Smooth muscle cell (in vitro differentiated cells): Measurements from ENCODE around the gene MOB3B. TPM values are rescaled to one million over a fixed set of nuclear protein-coding genes. Genes with fewer than 3 reads are reported as not detected.

ENCODE experiments used
- DNase-seq: peaks from one replicate; lab custom pipeline; 2025; ENCODE audit not compliant: unreplicated experiment; lab: John Stamatoyannopoulos, UW
- H2AFZ ChIP-seq: fragments of 200-600 bp; sonication (generic); 2 replicates; pipeline ENCODE4 v1.6.0; 2016; ENCODE audit warnings: antibody characterized with exemption, low read depth, mild to moderate bottlenecking
- H3F3A ChIP-seq: fragments of 200-600 bp; sonication (generic); 2 replicates; pipeline ENCODE4 v1.6.0; 2017; ENCODE audit warnings: antibody characterized with exemption, low read depth
- H3K27ac ChIP-seq: fragments of 200-600 bp; sonication (generic); 2 replicates; pipeline ENCODE4 v1.5.1; 2016; ENCODE audit warnings: low read depth, mild to moderate bottlenecking
- H3K27me3 ChIP-seq: fragments of 200-600 bp; sonication (generic); 2 replicates; pipeline ENCODE4 v1.6.1; 2016; ENCODE audit warnings: low read depth, mild to moderate bottlenecking
- H3K36me3 ChIP-seq: fragments of 200-600 bp; sonication (generic); 2 replicates; pipeline ENCODE4 v1.5.1; 2016; ENCODE audit warnings: low read depth
- H3K4me1 ChIP-seq: fragments of 200-600 bp; sonication (generic); 2 replicates; pipeline ENCODE4 v1.5.1; 2016; ENCODE audit warnings: low read depth
- H3K4me2 ChIP-seq: fragments of 200-600 bp; sonication (generic); 2 replicates; pipeline ENCODE4 v1.6.0; 2016; ENCODE audit warnings: mild to moderate bottlenecking
- H3K4me3 ChIP-seq: fragments of 200-600 bp; sonication (generic); 2 replicates; pipeline ENCODE4 v1.5.1; 2016; ENCODE audit warnings: mild to moderate bottlenecking
- H3K79me2 ChIP-seq: fragments of 200-600 bp; sonication (generic); 2 replicates; pipeline ENCODE4 v1.6.0; 2016; ENCODE audit warnings: low read depth, mild to moderate bottlenecking
- H3K9ac ChIP-seq: fragments of 200-600 bp; sonication (generic); 2 replicates; pipeline ENCODE4 v1.6.0; 2016; ENCODE audit warnings: low read depth
- H3K9me3 ChIP-seq: fragments of 200-600 bp; sonication (generic); replicated peaks from 2 replicates; pipeline ENCODE4 v1.5.1; 2016; ENCODE audit warnings: low read depth
- H4K20me1 ChIP-seq: fragments of 200-600 bp; sonication (generic); 2 replicates; pipeline ENCODE4 v1.6.0; 2016; ENCODE audit warnings: low read depth
- CTCF ChIP-seq: fragments of 200-600 bp; sonication (generic); IDR thresholded peaks from 2 replicates; pipeline ENCODE4 v1.5.1; 2017; ENCODE audit warnings: borderline replicate concordance, mild to moderate bottlenecking, antibody characterized with exemption; ENCODE audit not compliant: insufficient read depth, poor library complexity, severe bottlenecking
- WGBS: methylation state at CpG from one replicate; pipeline ENCODE4 v1.1.7; 2016; ENCODE audit warnings: low lambda C conversion rate; 5-methylcytosine and 5-hydroxymethylcytosine counted together
- polyA plus RNA-seq: library from polyadenylated mRNA; unstranded; fragments of >200 nt; fragmentation: Nextera tagmentation; extraction: Ambion mirVana; gene quantifications from 2 replicates; pipeline ENCODE4 v1.2.1, GENCODE V29; 2016
- total RNA-seq: library from RNA; depleted of rRNA; stranded (reverse); fragments of >200 nt; gene quantifications from 2 replicates; pipeline ENCODE4 v1.2.3, GENCODE V29; 2014

MOB3B gene
- total and polyA plus RNA-seq, 2 experiments from 2014 or later: 1.7 to 5.8 TPM

DNA sequence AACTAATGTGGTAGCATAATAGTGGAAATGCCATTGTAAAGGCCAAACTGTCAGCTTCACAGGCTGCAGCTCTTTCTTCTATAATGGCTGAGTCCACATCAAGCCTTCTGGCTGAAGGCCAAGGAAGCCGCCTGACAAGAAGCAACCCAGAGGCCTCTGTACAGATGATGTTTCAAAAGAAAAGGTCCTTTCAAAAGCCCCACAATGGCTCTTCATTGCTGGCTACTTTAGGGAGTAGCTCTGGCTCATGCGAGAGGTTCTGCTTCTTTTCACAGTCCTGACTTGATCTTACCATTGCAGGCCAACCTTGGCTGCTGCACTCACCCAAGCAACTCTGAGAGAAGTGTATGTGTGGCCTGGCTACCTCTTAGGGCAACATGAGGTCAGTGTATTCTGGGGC, 178.2 kb downstream of the MOB3B start:
- no peak for TF ChIP-seq CTCF
- Histone ChIP-seq H3K9ac (no peak overlapping the region), H3K4me1 (peaks cover 9% of the 10 kb centered on the region), H4K20me1 (no peaks in the 10 kb centered on the region), H3K27me3 (no peaks in the 10 kb centered on the region), H3K79me2 (no peaks in the 10 kb centered on the region), H3K27ac (no peak overlapping the region), H3K4me2 (no peak overlapping the region), H2AFZ (no peak overlapping the region), H3F3A (no peaks in the 10 kb centered on the region), H3K4me3 (no peak overlapping the region), H3K9me3 (no peaks in the 10 kb centered on the region), H3K36me3 (no peaks in the 10 kb centered on the region)
- no peak for DNase-seq
- WGBS: 84% methylated on average over 2 of the region's 2 CpGs

DNA sequence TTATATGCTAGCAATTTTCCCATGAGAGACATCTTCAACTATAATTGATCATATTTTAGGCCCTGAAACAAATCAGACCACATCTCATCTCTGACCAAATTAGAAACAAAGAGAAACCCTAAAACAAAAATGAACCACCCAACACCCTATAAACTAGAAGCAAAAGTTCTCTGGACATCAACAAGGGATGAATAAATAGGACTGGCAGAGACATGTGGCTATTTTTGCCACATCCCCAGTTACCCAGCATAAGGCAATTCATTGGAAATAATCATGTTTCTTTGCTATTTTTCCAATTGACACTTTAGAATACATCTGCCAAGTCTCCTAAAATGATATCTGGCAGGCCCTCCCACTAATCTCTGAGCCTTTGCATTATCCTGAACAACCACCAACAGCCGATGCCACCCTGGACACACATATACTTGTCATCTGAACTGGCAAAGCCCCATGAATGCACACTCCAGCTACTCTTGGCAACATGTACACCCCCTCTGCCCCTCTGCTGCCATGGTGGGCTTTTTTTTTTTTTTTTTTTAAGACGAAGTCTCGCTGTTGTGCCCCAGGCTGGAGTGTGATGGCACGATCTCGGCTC, 179.1 kb downstream of the MOB3B start:
- no peak overlapping the region for H3K4me3 ChIP-seq
- H3K4me2 ChIP-seq: no peak overlapping the region
- H3K27me3 ChIP-seq: no peaks in the 10 kb centered on the region
- no peak for DNase-seq
- H3F3A ChIP-seq: no peaks in the 10 kb centered on the region
- H3K79me2 ChIP-seq: no peaks in the 10 kb centered on the region
- H3K36me3 ChIP-seq: no peaks in the 10 kb centered on the region
- TF ChIP-seq CTCF: no peak
- H3K9me3 ChIP-seq: no peaks in the 10 kb centered on the region
- 95% methylated on average over 5 of the region's 5 CpGs for WGBS
- peaks cover 9% of the 10 kb centered on the region for H3K4me1 ChIP-seq
- H3K27ac ChIP-seq: no peak overlapping the region
- H3K9ac ChIP-seq: no peak overlapping the region
- no peak overlapping the region for H2AFZ ChIP-seq
- no peaks in the 10 kb centered on the region for H4K20me1 ChIP-seq

DNA sequence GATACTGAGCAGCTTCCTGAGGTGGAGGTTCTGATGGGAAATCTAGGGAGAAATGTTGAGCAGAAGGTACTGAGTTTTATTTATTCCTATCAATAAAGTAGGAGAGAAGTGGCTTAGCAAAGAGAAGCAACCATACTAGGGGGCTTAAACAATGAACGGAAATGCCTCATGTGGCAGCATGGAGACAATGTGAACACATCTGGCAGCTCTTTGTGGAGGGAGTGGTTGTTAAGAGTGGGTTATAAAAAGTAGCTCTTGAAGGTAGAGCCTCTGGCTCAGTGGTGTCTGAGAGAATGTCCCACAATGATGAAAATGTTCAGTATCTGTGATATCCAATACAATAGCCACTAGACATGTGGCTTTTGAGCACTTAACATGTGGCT, 179.9 kb downstream of the MOB3B start:
- Histone ChIP-seq H3K27ac (no peak overlapping the region), H3K27me3 (no peaks in the 10 kb centered on the region), H2AFZ (no peak overlapping the region), H3F3A (no peaks in the 10 kb centered on the region), H3K9ac (no peak overlapping the region), H4K20me1 (no peaks in the 10 kb centered on the region), H3K36me3 (no peaks in the 10 kb centered on the region), H3K4me2 (no peak overlapping the region), H3K9me3 (no peaks in the 10 kb centered on the region), H3K79me2 (no peaks in the 10 kb centered on the region), H3K4me3 (no peak overlapping the region), H3K4me1 (peaks cover 9% of the 10 kb centered on the region)
- 83% methylated on average over 1 of the region's 1 CpG for WGBS
- TF ChIP-seq CTCF: no peak
- no peak for DNase-seq
